WTC11 (cell line): ENCODE measurements around the gene ATP11A.

Source experiments
- FOXP1 ChIP-seq: sonication (generic); formaldehyde crosslinking; IDR thresholded peaks from 2 replicates; pipeline ENCODE4 v1.8.0; 2022; ENCODE audit warnings: missing genetic modification reagents, mild to moderate bottlenecking, moderate library complexity, borderline replicate concordance
- ZNF317 ChIP-seq: sonication (generic); formaldehyde crosslinking; IDR thresholded peaks from 2 replicates; pipeline ENCODE4 v1.8.1; 2023; ENCODE audit warnings: low read depth, mild to moderate bottlenecking, moderate library complexity, missing genetic modification reagents, borderline replicate concordance
- TF ChIP-seq, protein P1 (sequence below): sonication (generic); formaldehyde crosslinking; IDR thresholded peaks from 2 replicates; pipeline ENCODE4 v1.8.1; 2022; ENCODE audit warnings: low read depth, mild to moderate bottlenecking, moderate library complexity, missing genetic modification reagents, borderline replicate concordance

- no peak for TF ChIP-seq FOXP1 (CRISPR knock-in tag)
- TF ChIP-seq, protein P1, sequence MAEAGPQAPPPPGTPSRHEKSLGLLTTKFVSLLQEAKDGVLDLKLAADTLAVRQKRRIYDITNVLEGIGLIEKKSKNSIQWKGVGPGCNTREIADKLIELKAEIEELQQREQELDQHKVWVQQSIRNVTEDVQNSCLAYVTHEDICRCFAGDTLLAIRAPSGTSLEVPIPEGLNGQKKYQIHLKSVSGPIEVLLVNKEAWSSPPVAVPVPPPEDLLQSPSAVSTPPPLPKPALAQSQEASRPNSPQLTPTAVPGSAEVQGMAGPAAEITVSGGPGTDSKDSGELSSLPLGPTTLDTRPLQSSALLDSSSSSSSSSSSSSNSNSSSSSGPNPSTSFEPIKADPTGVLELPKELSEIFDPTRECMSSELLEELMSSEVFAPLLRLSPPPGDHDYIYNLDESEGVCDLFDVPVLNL (CRISPR knock-in tag), result no peak
- no peak for TF ChIP-seq ZNF317 (CRISPR knock-in tag)
Measured at GRCh38 chr13:112883241-112883945, 193.6 kb downstream of the ATP11A start.
